ENCODE results near the gene COX5B. TPM values are rescaled to one million over a fixed set of nuclear protein-coding genes. Genes with fewer than 3 reads are reported as not detected.
"Not testable (repeated sequence)": the region's sequence is repeated elsewhere in the genome, so short reads cannot be mapped to it uniquely, and the experiment has no call there.

The COX5B gene
- total RNA-seq, 6 experiments from 2014 or later, result 162 to 215 (median 182) TPM

DNA sequence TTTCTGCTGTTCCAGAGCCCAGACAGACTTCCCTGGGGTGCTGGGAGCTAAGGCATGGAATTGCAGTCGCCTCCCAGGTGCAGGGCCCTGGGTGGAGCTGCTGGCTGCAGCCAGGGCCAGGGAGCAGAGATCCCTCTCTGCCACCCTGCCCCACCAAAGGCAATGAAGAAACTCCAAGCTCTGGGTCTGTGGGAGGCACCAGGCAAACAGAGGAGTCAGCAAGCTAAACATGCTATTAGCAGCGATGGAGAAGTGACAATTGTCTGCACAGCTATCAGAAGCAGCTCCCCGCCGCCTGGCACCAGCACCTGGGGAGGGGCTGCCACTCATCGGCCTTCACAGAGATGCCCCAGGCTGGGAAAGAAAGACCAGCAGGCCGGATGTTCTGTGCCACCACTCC lies 28.0 kb upstream of the COX5B start:
- Mint-ChIP-seq H3K9me3 (no peaks in the 10 kb centered on the region), H3K36me3 (ENCODE audit: low read depth) (no peaks in the 10 kb centered on the region), H3K27me3 (ENCODE audit: insufficient read depth) (no peaks in the 10 kb centered on the region), H3K27ac (no peak overlapping the region), H3K4me3 (no peak overlapping the region), H3K4me1 (ENCODE audit: low read depth) (no peaks in the 10 kb centered on the region)
- DNase-seq, result no peak
- TF ChIP-seq, protein P1, sequence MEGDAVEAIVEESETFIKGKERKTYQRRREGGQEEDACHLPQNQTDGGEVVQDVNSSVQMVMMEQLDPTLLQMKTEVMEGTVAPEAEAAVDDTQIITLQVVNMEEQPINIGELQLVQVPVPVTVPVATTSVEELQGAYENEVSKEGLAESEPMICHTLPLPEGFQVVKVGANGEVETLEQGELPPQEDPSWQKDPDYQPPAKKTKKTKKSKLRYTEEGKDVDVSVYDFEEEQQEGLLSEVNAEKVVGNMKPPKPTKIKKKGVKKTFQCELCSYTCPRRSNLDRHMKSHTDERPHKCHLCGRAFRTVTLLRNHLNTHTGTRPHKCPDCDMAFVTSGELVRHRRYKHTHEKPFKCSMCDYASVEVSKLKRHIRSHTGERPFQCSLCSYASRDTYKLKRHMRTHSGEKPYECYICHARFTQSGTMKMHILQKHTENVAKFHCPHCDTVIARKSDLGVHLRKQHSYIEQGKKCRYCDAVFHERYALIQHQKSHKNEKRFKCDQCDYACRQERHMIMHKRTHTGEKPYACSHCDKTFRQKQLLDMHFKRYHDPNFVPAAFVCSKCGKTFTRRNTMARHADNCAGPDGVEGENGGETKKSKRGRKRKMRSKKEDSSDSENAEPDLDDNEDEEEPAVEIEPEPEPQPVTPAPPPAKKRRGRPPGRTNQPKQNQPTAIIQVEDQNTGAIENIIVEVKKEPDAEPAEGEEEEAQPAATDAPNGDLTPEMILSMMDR (IDR thresholded peaks at IDR 0.05), result no peak

DNA sequence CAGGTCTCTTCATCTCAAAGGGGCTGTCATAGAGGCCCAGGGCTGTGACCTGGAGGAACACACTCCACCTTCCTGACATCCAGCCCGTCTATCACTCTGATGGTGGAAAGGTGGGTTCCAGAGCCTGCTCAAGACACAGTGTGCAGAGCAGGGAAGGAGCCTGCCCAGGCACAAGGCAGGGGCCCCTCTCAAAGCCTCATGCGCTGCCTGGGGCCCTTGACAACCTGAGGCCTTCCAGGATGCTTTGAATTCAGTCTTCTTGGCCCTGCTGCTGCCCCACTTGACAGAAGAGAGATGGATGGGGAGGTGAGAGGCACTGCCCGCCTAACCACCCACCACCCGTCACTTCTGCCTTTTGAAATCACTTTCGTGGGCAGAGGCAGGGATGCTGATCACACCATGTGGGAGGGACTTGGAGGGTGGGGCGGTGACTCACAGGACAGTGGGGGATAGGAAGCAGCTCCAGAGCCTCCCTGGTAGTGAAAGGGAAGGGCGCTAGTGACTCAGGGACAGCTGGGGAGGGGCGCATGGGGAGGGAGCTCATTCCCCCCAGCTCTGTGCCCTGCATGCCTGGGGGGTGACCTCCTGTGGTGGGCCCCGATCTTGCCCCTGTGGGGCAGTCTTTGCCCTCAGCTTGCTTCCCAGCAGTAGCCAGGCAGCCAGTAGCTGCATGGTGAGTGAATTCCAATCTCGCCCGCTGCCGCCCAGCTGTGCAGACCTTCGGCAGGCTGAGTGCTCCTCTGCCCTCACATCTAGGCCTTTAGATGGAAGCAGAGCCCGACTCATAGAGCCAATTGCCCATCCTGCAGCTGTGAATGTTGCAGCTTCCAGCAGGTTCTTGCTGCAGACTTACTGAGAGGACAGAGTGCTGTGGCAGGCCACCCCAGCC lies 26.7 kb upstream of the COX5B start:
- H3K27me3 Mint-ChIP-seq (ENCODE audit: insufficient read depth); H3K36me3 Mint-ChIP-seq (ENCODE audit: low read depth); H3K4me1 Mint-ChIP-seq (ENCODE audit: low read depth); H3K9me3 Mint-ChIP-seq; DNase-seq; H3K27ac Mint-ChIP-seq; H3K4me3 Mint-ChIP-seq: not testable (repeated sequence)

DNA sequence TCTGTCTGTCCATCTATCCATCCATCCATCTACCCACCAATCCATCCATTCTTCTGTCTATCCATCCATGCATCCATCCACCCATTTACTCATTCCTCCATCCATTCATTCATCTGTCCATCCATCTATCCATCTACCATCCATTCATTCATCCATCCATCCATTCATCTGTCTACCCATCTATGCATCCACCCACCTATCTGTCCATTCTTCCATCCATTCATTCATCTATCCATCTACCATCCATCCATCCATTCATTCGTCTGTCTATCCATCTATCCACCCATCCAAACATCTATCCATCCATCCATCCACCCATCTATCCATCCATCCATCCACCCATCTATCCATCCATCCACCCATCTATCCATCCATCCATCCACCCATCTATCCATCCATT lies 25.4 kb upstream of the COX5B start:
- not testable (repeated sequence) for H3K27ac Mint-ChIP-seq; H3K4me3 Mint-ChIP-seq; H3K4me1 Mint-ChIP-seq (ENCODE audit: low read depth); H3K9me3 Mint-ChIP-seq; H3K36me3 Mint-ChIP-seq (ENCODE audit: low read depth); DNase-seq; H3K27me3 Mint-ChIP-seq (ENCODE audit: insufficient read depth)

DNA sequence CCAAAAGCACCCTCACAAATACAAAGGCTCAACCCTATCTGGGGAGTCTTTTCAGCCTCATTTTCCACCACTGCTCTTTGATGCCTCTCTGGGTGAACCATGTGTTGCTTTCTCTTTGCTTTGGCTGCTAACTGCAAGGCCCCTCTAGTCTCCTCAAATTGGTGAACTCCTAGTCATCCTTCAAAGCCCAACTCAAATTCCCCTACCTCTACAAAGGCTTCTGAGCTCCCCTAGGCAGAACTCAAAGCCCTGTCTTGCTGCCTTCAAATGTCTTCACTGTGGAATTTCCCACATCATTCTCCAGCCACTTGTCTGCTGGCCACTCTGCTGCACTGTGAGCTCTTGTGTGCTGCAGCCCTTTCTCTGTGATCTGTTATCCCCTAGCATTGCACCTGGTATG lies 22.9 kb upstream of the COX5B start:
- peaks cover 16% of the 10 kb centered on the region for H3K27me3 Mint-ChIP-seq (ENCODE audit: insufficient read depth)
- DNase-seq; H3K36me3 Mint-ChIP-seq (ENCODE audit: low read depth); H3K4me1 Mint-ChIP-seq (ENCODE audit: low read depth); H3K9me3 Mint-ChIP-seq; H3K4me3 Mint-ChIP-seq; H3K27ac Mint-ChIP-seq: not testable (repeated sequence)

DNA sequence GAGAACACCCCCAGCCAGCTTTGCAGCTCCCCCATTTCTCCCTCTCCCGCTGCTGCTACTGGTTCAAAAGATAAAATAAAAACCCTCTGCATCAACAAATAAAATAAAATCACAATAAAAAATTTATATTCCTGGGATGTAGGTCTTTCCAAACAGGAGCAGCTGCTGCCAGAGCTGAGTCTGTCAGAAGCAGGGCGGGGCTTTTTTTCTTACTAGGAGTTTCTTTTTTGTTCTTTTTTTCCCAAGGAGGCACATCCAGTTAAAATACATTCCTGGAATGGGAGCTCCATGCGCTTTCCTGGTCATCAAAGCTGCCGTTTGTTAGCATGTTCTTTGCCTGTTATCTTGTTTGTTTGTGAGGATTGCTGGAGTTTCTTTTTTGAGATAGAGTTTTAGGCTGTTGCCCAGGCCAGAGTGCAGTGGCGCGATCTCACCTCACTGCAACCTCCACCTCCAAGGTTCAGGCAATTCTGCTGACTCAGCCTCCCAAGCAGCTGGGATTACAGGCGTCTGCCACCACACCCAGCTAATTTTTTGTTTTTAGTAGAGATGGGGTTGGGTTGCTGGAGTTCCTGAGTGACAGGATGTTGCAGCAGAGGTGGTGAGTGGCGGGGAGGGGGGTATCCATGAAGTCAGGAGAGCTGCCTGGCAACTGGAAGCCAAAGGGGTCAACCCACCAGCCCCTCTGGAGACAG lies 20.4 kb upstream of the COX5B start:
- not testable (repeated sequence) for DNase-seq; H3K36me3 Mint-ChIP-seq (ENCODE audit: low read depth); H3K27ac Mint-ChIP-seq; H3K4me1 Mint-ChIP-seq (ENCODE audit: low read depth); H3K9me3 Mint-ChIP-seq; H3K4me3 Mint-ChIP-seq
- peaks cover 20% of the 10 kb centered on the region for H3K27me3 Mint-ChIP-seq (ENCODE audit: insufficient read depth)

DNA sequence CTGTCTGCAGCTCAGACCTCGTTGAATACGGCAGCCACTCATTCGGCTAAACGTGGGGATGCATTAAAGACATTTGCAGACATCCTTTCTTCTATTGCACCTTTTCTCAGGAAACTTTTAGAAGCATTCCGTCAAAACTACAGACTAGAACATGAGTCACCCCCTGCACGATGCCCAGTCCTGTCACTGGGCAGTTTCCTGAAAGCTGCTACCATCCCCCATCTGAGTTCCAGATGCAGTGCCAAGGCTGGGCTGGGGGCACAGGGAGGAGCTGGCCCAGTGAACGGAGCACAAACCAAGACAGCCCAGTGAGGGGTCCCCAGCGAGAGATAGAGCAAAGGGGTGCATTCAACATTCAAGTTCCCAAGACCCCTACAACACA lies 19.8 kb upstream of the COX5B start:
- not testable (repeated sequence) for H3K36me3 Mint-ChIP-seq (ENCODE audit: low read depth); DNase-seq; H3K4me3 Mint-ChIP-seq; H3K9me3 Mint-ChIP-seq; H3K27ac Mint-ChIP-seq; H3K4me1 Mint-ChIP-seq (ENCODE audit: low read depth)
- H3K27me3 Mint-ChIP-seq (ENCODE audit: insufficient read depth), result peaks cover 20% of the 10 kb centered on the region

DNA sequence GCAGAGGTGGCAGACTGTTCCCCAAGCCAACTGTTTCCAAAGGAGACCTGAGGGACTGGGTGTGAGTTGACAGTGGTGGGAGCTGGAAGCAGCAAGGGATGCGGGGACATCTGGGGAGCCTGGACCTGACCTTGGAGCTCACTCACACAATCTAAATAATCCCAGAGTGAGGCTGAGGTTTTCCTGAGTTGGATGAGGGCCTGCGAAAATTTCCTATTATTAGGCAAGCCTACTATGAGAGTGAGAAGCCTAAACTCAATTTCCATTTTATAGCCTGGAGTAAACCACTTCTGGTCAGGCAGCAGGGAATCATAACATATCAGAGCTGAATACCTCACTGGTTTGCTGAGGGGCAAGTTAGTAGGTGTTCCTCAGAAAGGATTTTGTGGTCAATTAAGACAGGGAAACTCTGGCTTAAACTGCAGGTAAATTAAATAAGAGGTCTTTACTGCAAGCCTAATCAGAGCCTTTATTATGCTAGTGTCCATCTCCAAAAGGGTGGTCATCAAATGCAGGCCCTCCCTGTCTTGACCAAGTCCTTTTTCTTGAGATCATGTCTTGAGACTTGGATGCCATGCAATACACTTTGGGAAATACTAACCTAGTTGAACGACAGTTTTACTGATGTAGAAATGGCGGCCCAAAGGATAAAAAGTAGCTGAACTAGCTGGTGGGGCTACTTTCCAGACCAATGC lies 1.7 kb upstream of the COX5B start:
- no peak for DNase-seq
- Mint-ChIP-seq H3K36me3 (ENCODE audit: low read depth) (peaks cover 18% of the 10 kb centered on the region), H3K9me3 (no peaks in the 10 kb centered on the region), H3K4me1 (ENCODE audit: low read depth) (peaks cover 19% of the 10 kb centered on the region), H3K27me3 (ENCODE audit: insufficient read depth) (peaks cover 6% of the 10 kb centered on the region), H3K4me3 (no peak overlapping the region), H3K27ac (no peak overlapping the region)
- TF ChIP-seq, protein P1 (IDR thresholded peaks at IDR 0.05), result no peak
